Adipose tissue (tissue), 3 donors: ENCODE data around the gene KDM8. TPM values are rescaled to one million over a fixed set of nuclear protein-coding genes. Genes with fewer than 3 reads are reported as not detected.
A peak's percentile ranks its signal among the peaks of the same experiment; 100 is the strongest.

Experiments used
- H3K27ac ChIP-seq: one replicate; pipeline ENCODE4 v1.5.1; 2013; ENCODE audit warnings: low read depth, low read length
- WGBS, 3 donors: extraction: QIAGEN DNeasy Blood & Tissue Kit; methylation state at CpG; one replicate each; pipeline ENCODE4 v1.1.7; 2013; 5-methylcytosine and 5-hydroxymethylcytosine counted together
- polyA plus RNA-seq, 3 donors: library from polyadenylated mRNA; stranded (reverse); fragments of 200-250 nt; gene quantifications; one replicate each; pipeline ENCODE4 v1.2.3, GENCODE V29; 2013
- donor health status: healthy with polysubstance abuse.
- donor health status: Bipolar disorder and iron deficiency.
- donor health status: healthy.

Gene KDM8
- polyA plus RNA-seq, 3 donors = 2.5 to 4.2 (median 2.6) TPM

GRCh38 chr16:27235055-27235937 is 32.0 kb downstream of the KDM8 start:
- H3K27ac ChIP-seq = no peak overlapping the region
- WGBS, 3 donors = 17 to 52% (median 23%) methylated on average over 23 of the region's 23 CpGs

- 81 to 93% (median 91%) methylated on average over 8 of the region's 8 CpGs for WGBS, 3 donors
- no peak overlapping the region for H3K27ac ChIP-seq
Observed at GRCh38 chr16:27235938-27236245, 32.6 kb downstream of the KDM8 start.

GRCh38 chr16:27236635-27237218 is 33.4 kb downstream of the KDM8 start:
- 65 to 76% (median 69%) methylated on average over 8 of the region's 8 CpGs for WGBS, 3 donors
- no peak overlapping the region for H3K27ac ChIP-seq

GRCh38 chr16:27237219-27238015 is 34.1 kb downstream of the KDM8 start:
- WGBS, 3 donors = 29 to 57% (median 43%) methylated on average over 22 of the region's 22 CpGs
- no peak overlapping the region for H3K27ac ChIP-seq

- H3K27ac ChIP-seq = no peak overlapping the region
- 48 to 76% (median 54%) methylated on average over 16 of the region's 16 CpGs for WGBS, 3 donors
Observed at GRCh38 chr16:27238016-27238587, 34.8 kb downstream of the KDM8 start.

- H3K27ac ChIP-seq = no peak overlapping the region
- WGBS, 3 donors = 85 to 94% (median 86%) methylated on average over 2 of the region's 2 CpGs
Observed at GRCh38 chr16:27238591-27238990, 35.3 kb downstream of the KDM8 start.

DNA sequence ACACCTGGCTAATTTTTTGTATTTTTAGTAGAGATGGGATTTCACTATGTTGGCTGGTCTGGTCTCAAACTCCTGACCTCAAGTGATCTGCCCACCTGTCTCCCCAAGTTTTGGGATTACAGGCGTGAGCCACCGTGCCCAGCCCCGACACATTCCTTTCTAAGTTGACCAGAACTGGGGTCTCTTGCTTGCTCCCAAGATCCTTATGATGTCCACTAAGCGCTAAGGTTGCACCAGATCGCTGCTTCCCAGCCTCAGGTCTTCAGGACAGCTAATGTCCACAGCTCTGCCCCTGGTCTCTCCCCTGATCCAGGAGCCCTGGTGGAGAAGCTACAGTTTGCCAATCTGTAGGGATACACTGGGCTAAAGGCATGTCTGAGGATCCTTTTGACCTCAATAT is 35.7 kb downstream of the KDM8 start:
- 97 to 100% (median 98%) methylated on average over 5 of the region's 5 CpGs for whole genome bisulfite sequencing, 3 donors
- H3K27ac ChIP-seq = no peak overlapping the region

- H3K27ac ChIP-seq = no peak overlapping the region
- WGBS, 3 donors = 81 to 90% (median 81%) methylated on average over 9 of the region's 9 CpGs
Observed at GRCh38 chr16:27239906-27240655, 36.8 kb downstream of the KDM8 start.

DNA sequence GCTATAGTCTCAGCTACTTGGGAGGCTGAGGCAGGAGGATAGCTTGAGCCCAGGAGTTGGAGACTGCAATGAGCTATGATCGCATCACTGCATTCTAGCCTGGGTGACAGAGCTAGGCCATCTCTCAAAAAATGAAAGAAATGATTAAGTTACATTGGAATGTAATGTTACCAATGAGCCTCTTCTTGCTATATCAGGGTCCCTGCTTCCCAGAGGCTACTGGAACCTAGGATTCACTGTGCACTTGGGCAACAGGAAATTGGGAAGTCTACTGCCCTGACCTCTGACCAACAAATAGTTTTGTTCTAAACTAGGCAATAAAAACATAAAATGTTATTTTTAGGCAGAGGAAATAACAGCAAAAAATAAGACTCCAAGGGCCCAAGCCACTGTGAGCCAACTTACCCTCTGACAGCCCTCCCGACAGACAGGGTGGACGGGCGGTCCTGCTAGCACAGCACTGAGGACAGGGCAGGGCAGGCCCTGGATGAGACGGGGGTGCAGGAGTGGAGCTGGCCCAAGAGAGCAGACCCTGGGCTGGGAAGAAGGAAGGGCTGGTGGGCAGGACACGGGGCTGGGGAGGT is 37.7 kb downstream of the KDM8 start:
- 65 to 85% (median 66%) methylated on average over 6 of the region's 6 CpGs for WGBS, 3 donors
- H3K27ac ChIP-seq = no peak overlapping the region

GRCh38 chr16:27241658-27242057 is 38.3 kb downstream of the KDM8 start:
- 69 to 80% (median 74%) methylated on average over 13 of the region's 13 CpGs for WGBS, 3 donors
- no peak overlapping the region for H3K27ac ChIP-seq

DNA sequence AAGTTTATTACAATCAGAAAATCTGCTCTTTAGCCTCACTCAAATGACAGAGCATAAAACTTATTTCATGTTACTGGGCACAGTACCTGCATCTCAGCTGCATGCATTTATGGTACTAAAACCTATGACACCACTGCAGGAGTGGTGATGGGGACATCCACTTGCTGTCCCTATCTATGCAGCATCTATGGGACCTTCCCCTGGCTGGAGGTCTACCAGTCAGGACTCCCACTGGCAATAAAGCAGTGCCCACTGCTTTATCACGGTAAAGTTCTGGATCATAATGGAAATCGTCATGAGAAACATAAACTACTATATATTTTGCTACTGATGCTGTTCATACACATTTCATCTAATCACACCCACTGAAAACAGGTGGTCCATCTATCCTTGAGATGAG is 39.1 kb downstream of the KDM8 start:
- 71 to 84% (median 73%) methylated on average over 2 of the region's 2 CpGs for WGBS, 3 donors
- H3K27ac ChIP-seq = no peak overlapping the region

- WGBS, 3 donors = 24 to 35% (median 35%) methylated on average over 13 of the region's 13 CpGs
- H3K27ac ChIP-seq = no peak overlapping the region
Observed at GRCh38 chr16:27242868-27243590, 39.7 kb downstream of the KDM8 start.

GRCh38 chr16:27243725-27244362 is 40.5 kb downstream of the KDM8 start:
- no peak overlapping the region for H3K27ac ChIP-seq
- WGBS, 3 donors = 92 to 94% (median 92%) methylated on average over 11 of the region's 11 CpGs

GRCh38 chr16:27244363-27244755 is 41.0 kb downstream of the KDM8 start:
- 91 to 93% (median 93%) methylated on average over 7 of the region's 7 CpGs for WGBS, 3 donors
- H3K27ac ChIP-seq = no peak overlapping the region

GRCh38 chr16:27245276-27246172 is 42.2 kb downstream of the KDM8 start:
- 50 to 75% (median 57%) methylated on average over 19 of the region's 19 CpGs for WGBS, 3 donors
- H3K27ac ChIP-seq = peak overlapping the region; percentile 17

DNA sequence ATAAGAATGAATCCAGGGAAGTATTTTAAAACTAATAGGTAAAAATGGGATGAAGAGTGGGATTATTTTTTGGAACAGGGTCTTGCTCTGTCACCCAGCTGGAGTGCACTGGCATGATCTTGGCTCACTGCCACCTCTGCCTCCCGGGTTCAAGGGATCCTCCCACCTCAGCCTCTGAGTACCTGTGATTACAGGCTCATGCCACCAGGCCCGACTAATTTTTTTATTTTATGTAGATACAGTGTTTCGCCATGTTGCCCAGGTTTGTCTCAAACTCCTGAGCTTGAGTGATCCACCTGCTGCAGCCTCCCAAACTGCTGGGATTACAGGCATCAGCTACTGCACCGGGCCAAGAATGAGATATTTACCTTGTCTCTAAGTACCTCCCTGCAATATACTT is 43.1 kb downstream of the KDM8 start:
- H3K27ac ChIP-seq = no peak overlapping the region
- WGBS, 3 donors = 55 to 77% (median 73%) methylated on average over 4 of the region's 4 CpGs
